T-helper 1 cell treated with Interleukin-12 subunit alpha and Interleukin-12 subunit beta and Interleukin-4 antibody, amounts not matched to agents 30 ng/mL and 1 ng/mL, for 36 hours (primary cell): Measurements from ENCODE around the gene BICRA. TPM values are rescaled to one million over a fixed set of nuclear protein-coding genes. Genes with fewer than 3 reads are reported as not detected.

Experiments
- intact Hi-C: fragments of 100-400 bp; cut with micrococcal nuclease; formaldehyde crosslinking; loops from one replicate; pipeline ENCODE4 v1.15.1; 2024
- total RNA-seq: library from RNA; stranded (reverse); gene quantifications from 2 replicates; pipeline ENCODE4 v1.2.3, GENCODE V29; 2022

Gene BICRA
- total RNA-seq, 1 donor from 2014 or later, result 20.6 TPM

- intact Hi-C loops, result loop anchor here (1.0 to 10.0 kb wide), 10 partner anchors 8 to 1524 kb away; partner anchors contain the start of genes DACT3, DHX34, INAFM1 and KPTN
These were observed 8.4 kb upstream of the BICRA start for GRCh38 chr19:47600246-47601179.

- intact Hi-C loops, result loop anchor here (5.0 to 10.0 kb wide), 3 partner anchors 254 to 1523 kb away; partner anchors contain the start of genes DACT3 and DHX34
These were observed 7.6 kb upstream of the BICRA start for GRCh38 chr19:47601180-47601904.

GRCh38 chr19:47603706-47604565 lies 5.0 kb upstream of the BICRA start:
- intact Hi-C loops, result loop anchor here (5.0 to 10.0 kb wide), 3 partner anchors 257 to 1521 kb away; partner anchors contain the start of genes DACT3 and DHX34

GRCh38 chr19:47607564-47608073 lies 1.3 kb upstream of the BICRA start:
- intact Hi-C loops, result loop anchor here (1.0 to 10.0 kb wide), 9 partner anchors 7 to 1517 kb away; partner anchors contain the start of genes DACT3, INAFM1, NAPA and NOP53

- intact Hi-C loops, result loop anchor here (1.0 to 10.0 kb wide), 9 partner anchors 8 to 1517 kb away; partner anchors contain the start of genes DACT3, INAFM1, NAPA and NOP53
These were observed 638 bp upstream of the BICRA start for GRCh38 chr19:47608074-47608918.

- intact Hi-C loops, result loop anchor here (2.0 to 10.0 kb wide), 5 partner anchors 37 to 1515 kb away; partner anchors contain the start of genes DACT3, INAFM1 and ZNF541
These were observed 1.3 kb downstream of the BICRA start for GRCh38 chr19:47609906-47610894.

GRCh38 chr19:47610902-47611301 lies 2.0 kb downstream of the BICRA start:
- intact Hi-C loops, result no loop called here

- intact Hi-C loops, result no loop called here
These were observed 4.5 kb downstream of the BICRA start for GRCh38 chr19:47613165-47614020.

GRCh38 chr19:47614021-47614295 lies 5.0 kb downstream of the BICRA start:
- intact Hi-C loops, result no loop called here

GRCh38 chr19:47614559-47614958 lies 5.6 kb downstream of the BICRA start:
- intact Hi-C loops, result no loop called here

- intact Hi-C loops, result no loop called here
These were observed 6.3 kb downstream of the BICRA start for GRCh38 chr19:47615230-47615629.

- intact Hi-C loops, result no loop called here
These were observed 6.8 kb downstream of the BICRA start for GRCh38 chr19:47615714-47616113.

- intact Hi-C loops, result no loop called here
These were observed 9.8 kb downstream of the BICRA start for GRCh38 chr19:47618771-47619170.

GRCh38 chr19:47619763-47620162 lies 10.8 kb downstream of the BICRA start:
- intact Hi-C loops, result no loop called here

GRCh38 chr19:47623151-47623920 lies 14.4 kb downstream of the BICRA start:
- intact Hi-C loops, result no loop called here

GRCh38 chr19:47623921-47624391 lies 15.0 kb downstream of the BICRA start:
- intact Hi-C loops, result no loop called here

- intact Hi-C loops, result no loop called here
These were observed 16.7 kb downstream of the BICRA start for GRCh38 chr19:47625650-47626049.
